GM23338 (cell line): ENCODE data around the gene PDCD1. TPM values are rescaled to one million over a fixed set of nuclear protein-coding genes. Genes with fewer than 3 reads are reported as not detected.

Source experiments
- ATAC-seq: fragments of 200-7000 bp; cut with Tn5 transposase; 3 replicates; pipeline ENCODE4 v1.9.1; 2020
- DNase-seq: peaks from one replicate; pipeline ENCODE4 v3.0.0-alpha.2; 2015; ENCODE audit warnings: low spot score
- H2AFZ ChIP-seq: fragments of 200-600 bp; sonication (generic); 2 replicates; pipeline ENCODE4 v1.8.0; 2016; ENCODE audit warnings: antibody characterized with exemption, mild to moderate bottlenecking, moderate library complexity
- H3F3A ChIP-seq: fragments of 200-600 bp; sonication (generic); replicated peaks from 2 replicates; pipeline ENCODE4 v1.8.0; 2017; ENCODE audit warnings: antibody characterized with exemption, mixed run types, low read depth
- H3K27ac ChIP-seq: fragments of 200-600 bp; sonication (generic); 2 replicates; pipeline ENCODE4 v1.6.1; 2016; ENCODE audit warnings: low read depth
- H3K27me3 ChIP-seq: fragments of 200-600 bp; sonication (generic); 2 replicates; pipeline ENCODE4 v1.8.0; 2016; ENCODE audit warnings: mild to moderate bottlenecking, mixed run types, moderate library complexity; ENCODE audit not compliant: insufficient read depth
- H3K36me3 ChIP-seq: fragments of 200-600 bp; sonication (generic); 2 replicates; pipeline ENCODE4 v1.8.0; 2016; ENCODE audit warnings: mild to moderate bottlenecking; ENCODE audit not compliant: insufficient read depth
- H3K4me1 ChIP-seq: fragments of 200-600 bp; sonication (generic); 2 replicates; pipeline ENCODE4 v1.8.0; 2016; ENCODE audit warnings: mild to moderate bottlenecking, moderate library complexity; ENCODE audit not compliant: insufficient read depth
- H3K4me2 ChIP-seq: fragments of 200-600 bp; sonication (generic); 2 replicates; pipeline ENCODE4 v1.7.1; 2017; ENCODE audit warnings: mixed run types
- H3K4me3 ChIP-seq: fragments of 200-600 bp; sonication (generic); 2 replicates; pipeline ENCODE4 v1.6.1; 2016; ENCODE audit warnings: mixed run types
- H3K79me2 ChIP-seq: fragments of 200-600 bp; sonication (generic); replicated peaks from 2 replicates; pipeline ENCODE4 v1.8.0; 2017; ENCODE audit warnings: mild to moderate bottlenecking; ENCODE audit not compliant: insufficient read depth
- H3K9me2 ChIP-seq: fragments of 200-600 bp; sonication (generic); 2 replicates; pipeline ENCODE4 v1.8.0; 2017; ENCODE audit not compliant: insufficient read depth
- H4K20me1 ChIP-seq: fragments of 200-600 bp; sonication (generic); replicated peaks from 2 replicates; pipeline ENCODE4 v1.8.0; 2017; ENCODE audit warnings: mild to moderate bottlenecking; ENCODE audit not compliant: insufficient read depth
- H3K27ac Mint-ChIP-seq: 2 replicates; pipeline ENCODE4 v1.8.0; 2020; ENCODE audit warnings: inconsistent platforms, mild to moderate bottlenecking, moderate library complexity, mixed read lengths
- H3K27me3 Mint-ChIP-seq: 3 replicates; pipeline ENCODE4 v1.8.0; 2022; ENCODE audit warnings: low read depth, mild to moderate bottlenecking, moderate library complexity, mixed read lengths, inconsistent platforms; ENCODE audit not compliant: insufficient read depth, poor library complexity
- H3K36me3 Mint-ChIP-seq: 3 replicates; pipeline ENCODE4 v1.8.0; 2021; ENCODE audit warnings: low read depth, mild to moderate bottlenecking, inconsistent platforms, moderate library complexity, mixed read lengths
- H3K4me1 Mint-ChIP-seq: 3 replicates; pipeline ENCODE4 v1.8.0; 2020; ENCODE audit warnings: mild to moderate bottlenecking, inconsistent platforms, mixed read lengths
- H3K4me3 Mint-ChIP-seq: 3 replicates; pipeline ENCODE4 v1.8.0; 2021; ENCODE audit warnings: moderate library complexity, mild to moderate bottlenecking, inconsistent platforms, mixed read lengths
- H3K9me3 Mint-ChIP-seq: 3 replicates; pipeline ENCODE4 v1.8.0; 2020; ENCODE audit warnings: moderate library complexity, mild to moderate bottlenecking, inconsistent platforms, mixed read lengths
- CREB1 ChIP-seq: fragments of 250-450 bp; sonication (Bioruptor Pico); IDR thresholded peaks from 2 replicates; pipeline ENCODE4 v1.5.0; 2020; ENCODE audit warnings: low read depth, mild to moderate bottlenecking, moderate library complexity
- CTCF ChIP-seq, 2 experiments: fragments of 200-600 bp in 1 of 2; sonication (generic) in 1 of 2; conservative IDR thresholded peaks; 2 replicates each; pipeline versions ENCODE4 v1.5.1 to v1.6.1; 2016 to 2017; ENCODE audit warnings: antibody characterized with exemption in 2 of 2, low read depth in 2 of 2, mild to moderate bottlenecking in 2 of 2, moderate library complexity in 1 of 2
- ETS1 ChIP-seq: IDR thresholded peaks from 2 replicates; pipeline ENCODE4 v1.6.1; 2016; ENCODE audit warnings: antibody characterized with exemption
- EZH2 ChIP-seq: fragments of 200-600 bp; sonication (generic); IDR thresholded peaks from one replicate; pipeline ENCODE4 v1.8.0; 2017; ENCODE audit warnings: antibody characterized with exemption, mild to moderate bottlenecking, low read depth; ENCODE audit not compliant: unreplicated experiment
- EZH2phosphoT487 ChIP-seq: fragments of 200-600 bp; sonication (generic); IDR thresholded peaks from one replicate; pipeline ENCODE4 v1.8.1; 2018; ENCODE audit warnings: antibody characterized with exemption; ENCODE audit not compliant: unreplicated experiment
- JUNB ChIP-seq: IDR thresholded peaks from one replicate; pipeline ENCODE4 v1.6.1; 2016; ENCODE audit warnings: antibody characterized with exemption; ENCODE audit not compliant: unreplicated experiment
- NANOG ChIP-seq: IDR thresholded peaks from 2 replicates; pipeline ENCODE4 v1.6.1; 2016; ENCODE audit warnings: antibody characterized with exemption, borderline replicate concordance
- POLR2AphosphoS5 ChIP-seq: IDR thresholded peaks from 2 replicates; pipeline ENCODE4 v1.6.1; 2016; ENCODE audit warnings: antibody characterized with exemption, low read depth
- ZNF114 ChIP-seq: fragments of 250-450 bp; sonication (Bioruptor Pico); IDR thresholded peaks from 2 replicates; pipeline ENCODE4 v1.5.0; 2020; ENCODE audit warnings: mild to moderate bottlenecking, moderate library complexity
- ZNF331 ChIP-seq: fragments of 250-450 bp; sonication (Bioruptor Pico); IDR thresholded peaks from 2 replicates; pipeline ENCODE4 v1.5.0; 2020; ENCODE audit warnings: low read depth, mild to moderate bottlenecking, moderate library complexity
- ZNF462 ChIP-seq: fragments of 250-450 bp; sonication (Bioruptor Pico); IDR thresholded peaks from 2 replicates; pipeline ENCODE4 v1.5.0; 2020; ENCODE audit warnings: mild to moderate bottlenecking, moderate library complexity
- polyA plus RNA-seq: library from polyadenylated mRNA; unstranded; fragments of >200 nt; fragmentation: Nextera tagmentation; extraction: Ambion mirVana; gene quantifications from 2 replicates; pipeline ENCODE4 v1.2.1, GENCODE V29; 2016
- total RNA-seq: library from RNA; depleted of rRNA; stranded (reverse); fragments of >200 nt; shearing (Covaris generic); gene quantifications from 2 replicates; pipeline ENCODE4 v1.2.3, GENCODE V29; 2014

PDCD1 gene
- total and polyA plus RNA-seq, 2 experiments from 2014 or later, result 0.34 to 0.38 TPM

GRCh38 chr2:241817126-241817820 is 41.4 kb downstream of the PDCD1 start (continued):
- TF ChIP-seq ETS1 (no peak), ZNF114 (CRISPR knock-in tag) (no peak), EZH2phosphoT487 (no peak), CREB1 (CRISPR knock-in tag) (no peak), NANOG (no peak)

- no peaks in the 10 kb centered on the region; the same call in 2 of the 3 replicates for H3K36me3 Mint-ChIP-seq
- no peak overlapping the region for H3K27ac Mint-ChIP-seq
- Histone ChIP-seq H3K4me1 (no peaks in the 10 kb centered on the region; the same call in 1 of the 2 replicates), H3K4me3 (no peak overlapping the region), H4K20me1 (no peaks in the 10 kb centered on the region), H2AFZ (no peak overlapping the region), H3K9me2 (no peaks in the 10 kb centered on the region), H3K79me2 (no peaks in the 10 kb centered on the region), H3K36me3 (no peaks in the 10 kb centered on the region), H3F3A (0 out of 2 replicates have a peak, but pooled peaks cover 6% of the 10 kb centered on the region), H3K27me3 (no peaks in the 10 kb centered on the region), H3K4me2 (no peak overlapping the region), H3K27ac (no peak overlapping the region)
- no peak overlapping the region for H3K4me3 Mint-ChIP-seq
- ATAC-seq, result no peak
- H3K4me1 Mint-ChIP-seq, result peaks cover 4% of the 10 kb centered on the region
- H3K9me3 Mint-ChIP-seq, result no peaks in the 10 kb centered on the region; the same call in 2 of the 3 replicates
- DNase-seq, result no peak
- H3K27me3 Mint-ChIP-seq, result peaks cover 12% of the 10 kb centered on the region
- TF ChIP-seq JUNB (no peak), EZH2 (no peak), EZH2phosphoT487 (no peak), CTCF (conservative IDR thresholded peaks at IDR 0.05; ENCODE audit: low read depth in 2 of 2) (no peak), ZNF331 (no peak), ZNF462 (CRISPR knock-in tag) (no peak), ZNF114 (CRISPR knock-in tag) (no peak), POLR2AphosphoS5 (no peak), CREB1 (CRISPR knock-in tag) (no peak)
Observed at GRCh38 chr2:241816431-241817121, 42.1 kb downstream of the PDCD1 start.
